Thyroid gland (tissue), 4 donors: ENCODE measurements around the gene PRPF19.

Experiments used
- POLR2A ChIP-seq, 2 donors: fragments of 450-650 bp; IDR thresholded peaks; one replicate each; pipeline ENCODE4 v1.6.1; 2017; ENCODE audit warnings: antibody characterized with exemption in 2 of 2, mild to moderate bottlenecking in 2 of 2, moderate library complexity in 1 of 2
- TF ChIP-seq, protein P1 (sequence below), 6 experiments: fragments of 200-600 bp in 3 of 6; fragments of 450-650 bp in 3 of 6; sonication (generic) in 3 of 6; IDR thresholded peaks; one replicate each; pipeline ENCODE4 v1.5.1; 2016 to 2019; ENCODE audit warnings: antibody characterized with exemption in 6 of 6, mild to moderate bottlenecking in 2 of 6, inconsistent platforms in 1 of 6, moderate library complexity in 1 of 6

DNA sequence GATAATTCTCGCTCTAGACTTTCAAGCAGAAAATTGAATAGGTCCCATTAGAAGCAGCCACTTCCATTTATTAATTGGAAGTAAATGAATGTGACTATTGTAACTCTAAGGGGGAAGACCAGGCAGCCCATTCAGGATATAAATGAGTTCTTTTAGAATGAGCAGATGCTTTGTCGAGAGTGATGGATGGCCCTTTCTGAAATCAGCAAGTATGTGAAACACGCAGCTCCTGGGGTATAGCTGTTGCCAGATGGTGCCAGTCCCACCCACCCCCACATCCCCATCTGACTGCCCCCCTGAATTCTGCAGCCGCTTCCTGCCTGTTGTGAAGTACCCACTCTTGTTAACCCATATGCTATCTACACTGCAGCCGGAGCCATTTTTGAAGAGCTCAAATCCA, 41.9 kb upstream of the PRPF19 start:
- TF ChIP-seq, protein P1, sequence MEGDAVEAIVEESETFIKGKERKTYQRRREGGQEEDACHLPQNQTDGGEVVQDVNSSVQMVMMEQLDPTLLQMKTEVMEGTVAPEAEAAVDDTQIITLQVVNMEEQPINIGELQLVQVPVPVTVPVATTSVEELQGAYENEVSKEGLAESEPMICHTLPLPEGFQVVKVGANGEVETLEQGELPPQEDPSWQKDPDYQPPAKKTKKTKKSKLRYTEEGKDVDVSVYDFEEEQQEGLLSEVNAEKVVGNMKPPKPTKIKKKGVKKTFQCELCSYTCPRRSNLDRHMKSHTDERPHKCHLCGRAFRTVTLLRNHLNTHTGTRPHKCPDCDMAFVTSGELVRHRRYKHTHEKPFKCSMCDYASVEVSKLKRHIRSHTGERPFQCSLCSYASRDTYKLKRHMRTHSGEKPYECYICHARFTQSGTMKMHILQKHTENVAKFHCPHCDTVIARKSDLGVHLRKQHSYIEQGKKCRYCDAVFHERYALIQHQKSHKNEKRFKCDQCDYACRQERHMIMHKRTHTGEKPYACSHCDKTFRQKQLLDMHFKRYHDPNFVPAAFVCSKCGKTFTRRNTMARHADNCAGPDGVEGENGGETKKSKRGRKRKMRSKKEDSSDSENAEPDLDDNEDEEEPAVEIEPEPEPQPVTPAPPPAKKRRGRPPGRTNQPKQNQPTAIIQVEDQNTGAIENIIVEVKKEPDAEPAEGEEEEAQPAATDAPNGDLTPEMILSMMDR (IDR thresholded peaks at IDR 0.05), result no peak
- TF ChIP-seq POLR2A (IDR thresholded peaks at IDR 0.05), result no peak
